ENCODE results near the gene TPPP.

TPPP gene

GRCh38 chr5:673831-674629 lies 19.1 kb downstream of the TPPP start:
- Histone ChIP-seq H3K36me3 (no peaks in the 10 kb centered on the region), H3K4me1 (peaks cover 21% of the 10 kb centered on the region), H3K4me3 (ENCODE audit: low read depth, low read length) (no peak overlapping the region), H3K27me3 (peaks cover 8% of the 10 kb centered on the region; the same call in 1 of the 2 replicates), H3K9me3 (no peaks in the 10 kb centered on the region)
- TF ChIP-seq CTCF (IDR thresholded peaks at IDR 0.05; ENCODE audit: low read depth, low read length), result no peak
- DNase-seq, result peak; percentile 17

GRCh38 chr5:673161-673830 lies 19.9 kb downstream of the TPPP start:
- DNase-seq, result peak; percentile 11
- Histone ChIP-seq H3K36me3 (0 out of 2 replicates have a peak, but pooled peaks cover 4% of the 10 kb centered on the region), H3K4me3 (ENCODE audit: low read depth, low read length) (no peak overlapping the region), H3K27me3 (peaks cover 8% of the 10 kb centered on the region; the same call in 1 of the 2 replicates), H3K9me3 (no peaks in the 10 kb centered on the region), H3K4me1 (peaks cover 21% of the 10 kb centered on the region)
- no peak for TF ChIP-seq CTCF (IDR thresholded peaks at IDR 0.05; ENCODE audit: low read depth, low read length)

- Histone ChIP-seq H3K36me3 (0 out of 2 replicates have a peak, but pooled peaks cover 4% of the 10 kb centered on the region), H3K27me3 (peaks cover 8% of the 10 kb centered on the region; the same call in 1 of the 2 replicates), H3K9me3 (no peaks in the 10 kb centered on the region), H3K4me3 (ENCODE audit: low read depth, low read length) (no peak overlapping the region), H3K4me1 (peaks cover 21% of the 10 kb centered on the region)
- TF ChIP-seq CTCF (IDR thresholded peaks at IDR 0.05; ENCODE audit: low read depth, low read length), result no peak
- peak; percentile 80 for DNase-seq
These were observed 20.6 kb downstream of the TPPP start for GRCh38 chr5:672329-673160.

GRCh38 chr5:671459-672328 lies 21.5 kb downstream of the TPPP start:
- TF ChIP-seq CTCF (IDR thresholded peaks at IDR 0.05; ENCODE audit: low read depth, low read length), result peak; percentile 83
- no peaks in the 10 kb centered on the region for H3K9me3 ChIP-seq
- peaks cover 7% of the 10 kb centered on the region; the same call in 1 of the 2 replicates for H3K36me3 ChIP-seq
- H3K4me3 ChIP-seq (ENCODE audit: low read depth, low read length), result no peak overlapping the region
- H3K27me3 ChIP-seq, result peaks cover 8% of the 10 kb centered on the region; the same call in 1 of the 2 replicates
- H3K4me1 ChIP-seq, result peaks cover 21% of the 10 kb centered on the region
- peak; percentile 82 for DNase-seq

Measured in BE2C (cell line).